Measurements from ENCODE around the gene GNA12. TPM values are rescaled to one million over a fixed set of nuclear protein-coding genes. Genes with fewer than 3 reads are reported as not detected.
A peak's percentile ranks its signal among the peaks of the same experiment; 100 is the strongest.

Gene GNA12
- total RNA-seq, 4 donors from 2014 or later, result 4.6 to 14.0 (median 8.9) TPM

- WGBS, 2 donors, result 52 to 53% methylated on average over 2 of the region's 2 CpGs
- no peak for DNase-seq (ENCODE audit: low spot score in 2 of 2)
- intact Hi-C loops (cut with DNase I; ENCODE audit: low total_unique reads), result no loop called here
- TF ChIP-seq CTCF (IDR thresholded peaks at IDR 0.05) (no peak), POLR2A (IDR thresholded peaks at IDR 0.05) (no peak)
- H3K4me3 ChIP-seq (ENCODE audit: low read depth, poor library complexity, severe bottlenecking), result no peak overlapping the region
Observed at GRCh38 chr7:2802101-2802500, 42.0 kb downstream of the GNA12 start.

GRCh38 chr7:2800931-2801688 lies 43.0 kb downstream of the GNA12 start:
- intact Hi-C loops (cut with DNase I; ENCODE audit: low total_unique reads), result no loop called here
- H3K4me3 ChIP-seq (ENCODE audit: low read depth, poor library complexity, severe bottlenecking), result no peak overlapping the region
- WGBS, 2 donors, result 76% methylated on average over 16 of the region's 16 CpGs
- TF ChIP-seq CTCF (IDR thresholded peaks at IDR 0.05) (no peak), POLR2A (IDR thresholded peaks at IDR 0.05) (no peak)
- peak in 1 of 2 donors; percentile 84 for DNase-seq (ENCODE audit: low spot score in 2 of 2)

GRCh38 chr7:2800220-2800930 lies 43.7 kb downstream of the GNA12 start:
- DNase-seq (ENCODE audit: low spot score in 2 of 2), result peak in 1 of 2 donors; percentile 79
- WGBS, 2 donors, result 94 to 96% methylated on average over 14 of the region's 14 CpGs
- intact Hi-C loops (cut with DNase I; ENCODE audit: low total_unique reads), result no loop called here
- TF ChIP-seq CTCF (IDR thresholded peaks at IDR 0.05) (no peak), POLR2A (IDR thresholded peaks at IDR 0.05) (no peak)
- H3K4me3 ChIP-seq (ENCODE audit: low read depth, poor library complexity, severe bottlenecking), result no peak overlapping the region

GRCh38 chr7:2799253-2799652 lies 44.9 kb downstream of the GNA12 start:
- WGBS, 2 donors, result 93 to 96% methylated on average over 4 of the region's 4 CpGs
- no peak for TF ChIP-seq POLR2A (IDR thresholded peaks at IDR 0.05)
- no peak for TF ChIP-seq CTCF (IDR thresholded peaks at IDR 0.05)
- peak in 1 of 2 donors; percentile 21 for DNase-seq (ENCODE audit: low spot score in 2 of 2)
- intact Hi-C loops (cut with DNase I; ENCODE audit: low total_unique reads), result no loop called here
- no peak overlapping the region for H3K4me3 ChIP-seq (ENCODE audit: low read depth, poor library complexity, severe bottlenecking)

- 80 to 90% methylated on average over 2 of the region's 2 CpGs for WGBS, 2 donors
- DNase-seq (ENCODE audit: low spot score in 2 of 2), result no peak
- intact Hi-C loops (cut with DNase I; ENCODE audit: low total_unique reads), result no loop called here
- TF ChIP-seq POLR2A (IDR thresholded peaks at IDR 0.05), result no peak
- TF ChIP-seq CTCF (IDR thresholded peaks at IDR 0.05), result no peak
- no peak overlapping the region for H3K4me3 ChIP-seq (ENCODE audit: low read depth, poor library complexity, severe bottlenecking)
Observed at GRCh38 chr7:2798669-2799068, 45.4 kb downstream of the GNA12 start.

Data from lower leg skin (tissue), 4 donors.